GM12892 (cell line): ENCODE results near the gene NBEA.

Source experiments
- POLR2A ChIP-seq: IDR thresholded peaks from 2 replicates; pipeline ENCODE4 v1.6.1; 2011; ENCODE audit warnings: low read depth, low read length, control low read depth
- POLR2AphosphoS5 ChIP-seq: IDR thresholded peaks from 2 replicates; pipeline ENCODE4 v1.6.1; 2011; ENCODE audit warnings: low read depth, low read length, control low read depth
- TAF1 ChIP-seq: IDR thresholded peaks from 2 replicates; pipeline ENCODE4 v1.6.1; 2011; ENCODE audit warnings: low read depth, mild to moderate bottlenecking, control low read depth, low read length, borderline replicate concordance

- TF ChIP-seq POLR2A: no peak
- TF ChIP-seq POLR2AphosphoS5: no peak
- no peak for TF ChIP-seq TAF1
Measured at GRCh38 chr13:35566340-35566739, 624.3 kb downstream of the NBEA start.
